Activated naive CD8-positive, alpha-beta T cell (primary cell): ENCODE measurements around the gene MESP2.
A peak's percentile ranks its signal among the peaks of the same experiment; 100 is the strongest.

Source experiments
- H3K27ac Mint-ChIP-seq: one replicate; pipeline ENCODE4 v1.8.0; 2021; ENCODE audit warnings: mixed read lengths
- H3K27me3 Mint-ChIP-seq: one replicate; pipeline ENCODE4 v1.8.0; 2021; ENCODE audit warnings: mixed read lengths
- H3K36me3 Mint-ChIP-seq: one replicate; pipeline ENCODE4 v1.8.0; 2021; ENCODE audit warnings: mixed read lengths
- H3K4me1 Mint-ChIP-seq: one replicate; pipeline ENCODE4 v1.8.0; 2021; ENCODE audit warnings: low read depth, mixed read lengths
- H3K4me3 Mint-ChIP-seq: one replicate; pipeline ENCODE4 v1.8.0; 2021; ENCODE audit warnings: mild to moderate bottlenecking, mixed read lengths
- H3K9me3 Mint-ChIP-seq: one replicate; pipeline ENCODE4 v1.8.0; 2021; ENCODE audit warnings: low read depth, mixed read lengths

The MESP2 gene

DNA sequence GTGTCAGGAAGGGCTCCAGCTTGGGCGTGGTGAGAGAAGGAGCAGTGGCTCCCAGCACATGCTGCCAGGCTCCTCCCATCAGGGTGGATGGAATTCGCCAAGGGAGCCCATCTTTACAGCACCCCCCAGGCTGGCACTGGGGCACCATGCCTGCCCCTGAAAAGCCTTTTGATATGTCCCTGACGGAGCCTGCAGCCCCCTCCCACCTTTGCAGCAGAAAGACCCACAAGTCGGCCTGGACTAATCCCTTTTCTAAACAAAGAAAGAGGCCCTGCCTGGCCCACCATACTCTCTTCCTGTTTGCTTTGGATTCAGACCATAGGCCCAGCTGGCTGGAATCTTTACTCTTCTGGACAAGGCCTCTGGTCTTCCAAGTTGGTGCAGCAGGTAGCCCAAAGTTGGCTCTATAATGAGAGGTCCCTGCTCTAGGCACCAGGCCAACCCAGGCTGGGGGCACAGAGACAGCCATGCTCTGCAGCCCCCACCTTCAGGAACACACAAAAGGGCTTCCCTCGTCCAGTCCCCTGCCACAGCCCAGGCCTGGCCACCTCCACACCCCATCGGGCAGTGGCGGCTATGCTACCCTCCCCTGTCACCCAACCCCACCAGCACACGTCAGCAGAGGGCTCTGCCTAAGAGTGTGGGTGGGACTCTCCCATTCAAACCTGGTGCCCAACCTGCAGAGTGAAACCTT lies 33.1 kb downstream of the MESP2 start:
- no peak overlapping the region for H3K4me3 Mint-ChIP-seq
- peaks cover 4% of the 10 kb centered on the region for H3K27me3 Mint-ChIP-seq
- no peaks in the 10 kb centered on the region for H3K9me3 Mint-ChIP-seq
- no peak overlapping the region for H3K27ac Mint-ChIP-seq
- H3K36me3 Mint-ChIP-seq, result no peaks in the 10 kb centered on the region
- peaks cover 3% of the 10 kb centered on the region for H3K4me1 Mint-ChIP-seq

DNA sequence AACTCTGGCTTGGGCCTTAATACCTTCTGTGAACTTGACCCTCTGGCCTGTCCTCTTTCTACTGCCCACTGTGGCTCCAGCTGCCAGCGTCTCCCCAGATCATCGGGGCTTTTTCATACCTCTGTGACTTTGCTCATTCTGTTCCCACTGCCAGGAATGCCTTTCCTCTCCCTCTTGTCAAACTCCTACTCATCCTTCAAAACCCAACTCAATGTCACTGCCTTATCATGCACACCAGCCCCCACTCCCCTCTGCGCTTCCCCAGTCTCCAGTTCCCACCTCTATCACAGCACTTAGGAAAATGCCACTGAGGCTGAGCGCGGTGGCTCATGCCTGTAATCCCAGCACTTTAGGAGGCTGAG lies 33.6 kb downstream of the MESP2 start:
- no peak overlapping the region for H3K4me3 Mint-ChIP-seq
- H3K4me1 Mint-ChIP-seq, result peaks cover 3% of the 10 kb centered on the region
- peaks cover 4% of the 10 kb centered on the region for H3K27me3 Mint-ChIP-seq
- no peaks in the 10 kb centered on the region for H3K9me3 Mint-ChIP-seq
- no peaks in the 10 kb centered on the region for H3K36me3 Mint-ChIP-seq
- no peak overlapping the region for H3K27ac Mint-ChIP-seq

DNA sequence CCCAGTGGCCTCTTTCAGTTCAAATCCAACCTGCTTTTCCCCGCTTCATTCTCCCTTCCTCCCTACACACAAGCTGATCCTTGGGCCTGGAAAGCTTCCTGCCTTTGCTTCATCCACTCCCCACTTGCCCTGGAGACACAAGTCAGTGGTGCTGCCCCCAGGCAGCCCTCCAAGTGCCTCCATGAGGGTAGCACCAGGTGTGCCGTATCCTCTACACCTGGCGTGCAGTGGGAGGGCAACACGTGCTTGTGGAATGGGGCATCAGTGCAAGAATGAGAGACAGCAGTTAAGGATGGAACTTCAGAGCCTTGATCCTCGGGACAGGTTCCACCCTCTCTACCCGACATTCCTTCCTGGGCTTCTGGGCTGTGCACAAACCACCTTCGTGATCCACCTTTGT lies 34.7 kb downstream of the MESP2 start:
- Mint-ChIP-seq H3K9me3 (no peaks in the 10 kb centered on the region), H3K36me3 (no peaks in the 10 kb centered on the region), H3K4me3 (no peak overlapping the region), H3K27me3 (peaks cover 12% of the 10 kb centered on the region), H3K27ac (no peak overlapping the region), H3K4me1 (peaks cover 7% of the 10 kb centered on the region)

- H3K27me3 Mint-ChIP-seq, result peaks cover 20% of the 10 kb centered on the region
- peaks cover 7% of the 10 kb centered on the region for H3K4me1 Mint-ChIP-seq
- no peaks in the 10 kb centered on the region for H3K9me3 Mint-ChIP-seq
- H3K36me3 Mint-ChIP-seq, result no peaks in the 10 kb centered on the region
- no peak overlapping the region for H3K4me3 Mint-ChIP-seq
- no peak overlapping the region for H3K27ac Mint-ChIP-seq
Observed at GRCh38 chr15:89812011-89812846, 36.1 kb downstream of the MESP2 start.

- Mint-ChIP-seq H3K36me3 (no peaks in the 10 kb centered on the region), H3K27ac (no peak overlapping the region), H3K4me3 (no peak overlapping the region), H3K9me3 (no peaks in the 10 kb centered on the region), H3K27me3 (peaks cover 20% of the 10 kb centered on the region), H3K4me1 (peaks cover 7% of the 10 kb centered on the region)
Observed at GRCh38 chr15:89812847-89813320, 36.8 kb downstream of the MESP2 start.

- no peaks in the 10 kb centered on the region for H3K9me3 Mint-ChIP-seq
- H3K4me1 Mint-ChIP-seq, result peaks cover 7% of the 10 kb centered on the region
- peak overlapping the region; percentile 65 for H3K4me3 Mint-ChIP-seq
- H3K27me3 Mint-ChIP-seq, result peaks cover 24% of the 10 kb centered on the region
- H3K27ac Mint-ChIP-seq, result no peak overlapping the region
- no peaks in the 10 kb centered on the region for H3K36me3 Mint-ChIP-seq
Observed at GRCh38 chr15:89813381-89814111, 37.4 kb downstream of the MESP2 start.

DNA sequence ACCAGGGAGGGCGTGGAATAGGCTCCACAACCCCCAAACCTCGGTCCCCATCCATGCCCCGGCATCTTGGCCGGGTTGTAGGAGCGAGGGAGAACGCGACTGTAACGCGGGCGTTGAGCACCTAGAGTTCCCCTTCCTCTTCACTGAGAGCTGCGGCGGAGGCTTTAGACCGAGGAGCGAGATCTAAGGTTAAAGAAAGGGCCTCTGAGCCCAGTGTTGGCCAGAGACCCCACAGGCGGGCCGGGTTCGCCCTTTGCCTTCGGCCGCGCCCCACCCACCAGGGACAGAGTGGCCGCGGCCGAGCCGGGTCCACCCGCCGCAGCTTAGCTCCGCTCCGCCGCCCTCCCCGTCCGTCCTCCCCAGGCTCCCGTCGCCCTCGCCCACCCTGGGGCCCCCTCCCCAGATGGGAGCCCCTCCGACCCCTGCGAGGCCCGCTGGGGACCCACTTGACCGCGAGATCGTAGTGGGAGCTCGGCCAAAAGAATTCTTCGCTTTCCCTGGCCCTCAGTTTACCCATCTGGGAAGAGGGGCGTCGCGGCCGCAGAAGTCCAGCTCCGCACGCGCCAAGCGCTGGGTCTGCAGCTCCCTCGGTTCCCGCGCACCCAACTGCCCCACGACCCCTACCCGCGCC lies 38.1 kb downstream of the MESP2 start:
- Mint-ChIP-seq H3K36me3 (no peaks in the 10 kb centered on the region), H3K27me3 (peaks cover 24% of the 10 kb centered on the region), H3K4me3 (peak overlapping the region; percentile 65), H3K4me1 (peaks cover 7% of the 10 kb centered on the region), H3K27ac (no peak overlapping the region), H3K9me3 (no peaks in the 10 kb centered on the region)

DNA sequence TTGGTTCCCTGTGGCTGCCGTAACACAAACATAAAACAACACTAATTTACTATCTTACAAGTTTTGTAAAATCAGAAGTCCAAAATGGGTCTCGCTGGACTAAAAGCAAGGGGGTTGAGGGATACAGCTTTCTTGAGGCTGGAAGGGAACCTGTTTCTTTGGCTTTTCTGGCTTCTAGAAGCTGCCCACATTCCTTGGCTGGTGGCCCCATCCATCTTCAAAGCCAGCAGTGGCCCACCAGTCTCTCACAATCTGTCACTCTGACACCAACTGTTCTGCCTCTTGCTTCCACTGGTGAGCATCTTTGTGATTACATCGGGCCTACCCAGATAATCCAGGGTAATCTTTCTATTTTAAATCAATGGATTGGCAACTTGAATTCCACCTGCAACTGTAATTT lies 39.6 kb downstream of the MESP2 start:
- peak overlapping the region; percentile 83 for H3K4me3 Mint-ChIP-seq
- no peak overlapping the region for H3K27ac Mint-ChIP-seq
- peaks cover 28% of the 10 kb centered on the region for H3K27me3 Mint-ChIP-seq
- H3K9me3 Mint-ChIP-seq, result no peaks in the 10 kb centered on the region
- H3K4me1 Mint-ChIP-seq, result peaks cover 7% of the 10 kb centered on the region
- H3K36me3 Mint-ChIP-seq, result no peaks in the 10 kb centered on the region

DNA sequence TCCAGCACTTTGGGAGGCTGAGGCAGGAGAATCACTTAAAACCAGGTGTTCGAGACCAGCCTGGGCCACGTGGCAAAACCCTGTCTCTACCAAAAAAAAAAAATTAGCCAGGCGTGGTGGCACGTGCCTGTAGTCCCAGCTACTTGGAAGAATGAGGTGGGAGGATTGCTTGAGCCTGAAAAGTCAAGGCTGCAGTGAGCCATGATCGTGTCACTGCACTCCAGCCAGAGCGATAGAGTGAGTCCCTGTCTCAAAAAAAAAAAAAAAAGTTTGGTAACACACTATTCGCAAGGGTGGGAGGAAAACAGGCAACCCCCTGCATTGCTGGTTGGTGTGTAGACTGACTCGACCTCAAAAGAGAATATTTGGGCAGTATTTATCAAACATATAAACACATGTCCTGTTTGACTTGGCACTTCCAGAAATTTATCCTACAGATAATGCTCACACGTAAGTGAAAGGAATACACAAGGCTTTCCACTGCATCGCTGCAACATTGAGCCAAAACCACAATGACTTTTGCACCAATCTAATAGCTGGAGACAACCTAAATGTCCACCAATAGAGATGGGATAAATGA lies 41.7 kb downstream of the MESP2 start:
- Mint-ChIP-seq H3K9me3 (no peaks in the 10 kb centered on the region), H3K36me3 (no peaks in the 10 kb centered on the region), H3K27ac (no peak overlapping the region), H3K4me1 (peaks cover 7% of the 10 kb centered on the region), H3K4me3 (no peak overlapping the region), H3K27me3 (peaks cover 24% of the 10 kb centered on the region)

DNA sequence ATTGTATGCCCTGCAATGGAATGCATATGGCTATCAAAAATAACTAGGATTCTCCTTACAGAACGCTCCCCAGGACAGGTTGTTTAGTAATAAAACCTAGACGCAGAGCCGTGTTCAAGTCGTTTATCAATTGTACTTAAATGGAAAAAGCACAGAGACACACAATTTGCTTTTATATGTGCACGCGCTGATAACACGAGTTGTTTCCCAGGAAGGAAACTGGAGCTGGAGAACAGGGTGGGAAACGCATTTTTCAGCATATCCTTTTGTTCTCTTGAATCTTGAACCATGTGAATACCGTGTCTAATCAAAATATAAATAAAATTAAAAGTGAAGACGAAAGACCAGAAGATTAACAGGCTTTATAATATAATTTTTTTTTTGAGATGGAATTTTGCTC lies 42.2 kb downstream of the MESP2 start:
- Mint-ChIP-seq H3K27ac (no peak overlapping the region), H3K27me3 (peaks cover 24% of the 10 kb centered on the region), H3K9me3 (no peaks in the 10 kb centered on the region), H3K36me3 (no peaks in the 10 kb centered on the region), H3K4me3 (no peak overlapping the region), H3K4me1 (peaks cover 7% of the 10 kb centered on the region)

GRCh38 chr15:89820666-89821611 lies 44.8 kb downstream of the MESP2 start:
- Mint-ChIP-seq H3K27me3 (peaks cover 15% of the 10 kb centered on the region), H3K4me1 (no peaks in the 10 kb centered on the region), H3K27ac (no peak overlapping the region), H3K36me3 (no peaks in the 10 kb centered on the region), H3K9me3 (no peaks in the 10 kb centered on the region), H3K4me3 (no peak overlapping the region)

GRCh38 chr15:89822026-89822425 lies 45.9 kb downstream of the MESP2 start:
- Mint-ChIP-seq H3K27me3 (peaks cover 8% of the 10 kb centered on the region), H3K4me3 (no peak overlapping the region), H3K27ac (no peak overlapping the region), H3K9me3 (no peaks in the 10 kb centered on the region), H3K4me1 (no peaks in the 10 kb centered on the region), H3K36me3 (no peaks in the 10 kb centered on the region)

DNA sequence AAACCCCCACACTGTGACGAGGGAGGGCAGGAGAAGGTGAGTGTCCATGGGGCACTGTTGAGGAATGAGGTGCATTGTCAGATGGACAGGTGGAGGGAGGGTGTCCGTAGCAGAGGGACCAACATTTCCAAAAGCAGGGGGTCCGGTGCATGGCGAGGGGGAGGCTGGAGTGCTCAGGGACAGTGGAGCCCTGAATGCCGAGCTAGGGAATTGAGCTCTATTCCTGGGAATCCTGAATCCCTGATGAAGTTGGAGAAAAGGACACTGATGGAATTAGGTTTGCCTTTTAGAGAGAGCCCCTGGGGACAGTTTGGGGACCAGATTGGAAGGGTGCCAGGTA lies 46.4 kb downstream of the MESP2 start:
- H3K9me3 Mint-ChIP-seq, result no peaks in the 10 kb centered on the region
- H3K27ac Mint-ChIP-seq, result no peak overlapping the region
- no peak overlapping the region for H3K4me3 Mint-ChIP-seq
- H3K4me1 Mint-ChIP-seq, result no peaks in the 10 kb centered on the region
- peaks cover 8% of the 10 kb centered on the region for H3K27me3 Mint-ChIP-seq
- H3K36me3 Mint-ChIP-seq, result no peaks in the 10 kb centered on the region
